Right lobe of liver (tissue), 4 donors: ENCODE results near the gene MAN1B1.

ENCODE experiments used
- CTCF ChIP-seq, 4 donors: fragments of 200-600 bp in 3 of 4; fragments of 450-650 bp in 1 of 4; IDR thresholded peaks; one replicate each; pipeline versions ENCODE4 v1.5.1 to v1.8.0; 2016 to 2022; ENCODE audit warnings: antibody characterized with exemption in 4 of 4, mild to moderate bottlenecking in 2 of 4
- POLR2A ChIP-seq: fragments of 450-650 bp; IDR thresholded peaks from one replicate; pipeline ENCODE4 v1.6.1; 2017; ENCODE audit warnings: antibody characterized with exemption, mild to moderate bottlenecking
- donor health status: DM: no; HTN: no; CAD: no.
- donor health status: DM: no; HTN: no; CAD: no.
- donor health status: DM: no; HTN: yes; CAD: no.

- TF ChIP-seq CTCF (IDR thresholded peaks at IDR 0.05) (no peak), POLR2A (no peak)
Observed at GRCh38 chr9:137048655-137049543, 37.9 kb upstream of the MAN1B1 start.
